Measurements from ENCODE around the gene DYNC1LI1.

GRCh38 chr3:32488474-32489008 is 82.1 kb downstream of the DYNC1LI1 start:
- no peak for TF ChIP-seq CTCF (conservative IDR thresholded peaks at IDR 0.05; ENCODE audit: low read depth in 2 of 2)
- TF ChIP-seq EZH2 (IDR thresholded peaks at IDR 0.05; ENCODE audit: low read depth, unreplicated experiment), result no peak

Measured in GM23338 (cell line).